Stimulated activated CD4-positive, alpha-beta T cell treated with anti-CD3 and anti-CD28 coated beads, Interleukin-15, amount 100 ng/mL, for 24 hours (primary cell): ENCODE results near the gene ANKRD40.

Experiments used
- DNase-seq: peaks from one replicate; pipeline ENCODE4 v3.0.0-alpha.2; 2020

Gene ANKRD40

DNA sequence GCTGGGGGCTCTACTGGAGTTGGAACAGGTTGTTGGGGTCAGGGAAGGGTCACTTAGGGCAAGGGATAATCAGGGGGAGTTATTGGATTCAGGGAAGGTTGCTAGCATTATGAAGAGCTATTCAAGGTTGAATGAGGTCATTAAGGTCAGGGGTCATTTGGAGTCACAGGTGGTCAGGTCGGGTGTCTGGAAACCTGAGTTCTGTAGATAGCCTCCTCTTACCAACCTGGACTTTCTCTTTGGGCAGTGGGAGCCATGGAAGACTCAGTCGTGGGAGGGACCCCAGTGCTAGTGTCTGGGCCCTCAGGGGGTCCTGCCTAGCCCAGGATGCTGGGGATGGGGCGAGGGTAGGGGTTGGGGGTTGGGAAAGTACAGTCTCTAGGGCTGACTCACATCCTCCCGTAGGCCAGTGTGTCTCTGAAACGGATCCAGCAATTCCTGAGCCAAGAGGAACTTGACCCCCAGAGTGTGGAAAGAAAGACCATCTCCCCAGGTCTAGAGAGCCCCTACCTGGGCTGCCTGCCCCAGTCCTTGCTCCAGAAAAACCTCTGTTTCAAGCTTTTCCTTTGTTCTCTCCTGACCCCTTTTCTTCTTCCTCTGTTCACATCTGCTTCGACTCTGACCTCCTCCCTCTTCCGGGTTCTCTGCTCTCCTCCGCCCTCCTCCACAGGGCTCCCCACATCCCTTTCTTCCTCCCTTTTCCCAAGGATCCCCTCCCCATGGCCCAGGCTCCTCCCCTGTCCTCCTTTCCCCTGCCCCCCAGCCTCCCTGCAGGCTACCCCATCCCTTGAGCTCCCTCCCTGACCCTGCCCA, 39.5 kb downstream of the ANKRD40 start:
- no peak for DNase-seq

DNA sequence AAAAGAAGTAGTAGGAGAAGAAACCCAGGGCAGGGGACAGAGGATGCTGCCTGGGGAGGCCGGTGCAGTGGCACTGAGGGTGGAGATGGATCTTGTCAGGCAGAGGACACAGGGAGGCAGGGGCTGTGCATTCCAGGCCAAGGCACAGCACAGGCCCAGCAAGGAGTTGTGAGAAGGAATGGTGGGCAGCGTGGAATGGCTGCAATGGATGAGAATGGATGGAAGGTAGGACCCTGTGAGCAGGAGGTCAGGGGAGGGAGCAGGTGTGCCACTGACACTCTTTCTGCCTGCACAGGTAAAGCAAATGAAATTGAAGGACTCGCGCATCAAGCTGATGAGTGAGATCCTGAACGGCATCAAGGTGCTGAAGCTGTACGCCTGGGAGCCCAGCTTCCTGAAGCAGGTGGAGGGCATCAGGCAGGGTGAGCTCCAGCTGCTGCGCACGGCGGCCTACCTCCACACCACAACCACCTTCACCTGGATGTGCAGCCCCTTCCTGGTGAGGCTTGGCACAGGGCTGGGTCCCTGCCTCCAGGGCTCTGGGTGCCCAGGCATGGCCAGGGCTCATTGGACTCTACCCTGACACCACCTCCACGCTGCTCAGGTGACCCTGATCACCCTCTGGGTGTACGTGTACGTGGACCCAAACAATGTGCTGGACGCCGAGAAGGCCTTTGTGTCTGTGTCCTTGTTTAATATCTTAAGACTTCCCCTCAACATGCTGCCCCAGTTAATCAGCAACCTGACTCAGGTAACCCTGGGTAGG, 40.3 kb downstream of the ANKRD40 start:
- no peak for DNase-seq

DNA sequence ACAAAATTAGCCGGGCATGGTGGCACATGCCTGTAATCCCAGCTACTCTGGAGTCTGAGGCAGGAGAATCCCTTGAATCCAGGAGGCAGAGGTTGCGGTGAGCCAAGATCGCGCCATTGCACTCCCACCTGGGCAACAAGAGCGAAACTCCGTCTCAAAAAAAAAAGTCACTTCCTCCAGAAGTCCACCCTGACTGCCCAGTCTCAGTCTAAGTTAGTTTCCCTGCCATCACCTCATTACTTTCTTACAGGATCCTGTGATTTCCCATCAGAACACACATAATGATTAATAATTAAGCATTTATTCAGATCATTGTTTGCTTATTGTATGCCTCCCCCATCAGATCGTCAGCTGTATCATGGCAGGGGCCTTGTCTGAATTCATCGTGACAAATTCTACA, 41.4 kb downstream of the ANKRD40 start:
- DNase-seq, result no peak

DNA sequence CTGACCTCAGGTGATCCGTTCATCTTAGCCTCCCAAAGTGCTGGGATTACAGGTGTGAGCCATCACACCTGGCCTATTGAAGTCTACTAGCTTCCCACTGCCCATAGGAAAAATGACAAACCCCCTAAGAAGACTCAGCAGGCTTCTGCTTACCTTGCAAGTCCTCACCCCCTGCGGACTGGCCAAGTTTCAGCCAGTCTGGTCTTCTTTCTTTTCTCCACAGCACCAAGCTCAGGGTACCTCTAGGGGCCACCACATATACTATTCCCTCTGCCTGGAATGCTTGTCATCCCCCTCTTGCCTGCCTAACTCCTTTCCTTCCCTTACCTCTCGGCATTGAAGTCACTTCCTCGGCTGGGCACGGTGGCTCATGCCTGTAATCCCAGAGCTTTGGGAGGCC, 41.9 kb downstream of the ANKRD40 start:
- no peak for DNase-seq

DNA sequence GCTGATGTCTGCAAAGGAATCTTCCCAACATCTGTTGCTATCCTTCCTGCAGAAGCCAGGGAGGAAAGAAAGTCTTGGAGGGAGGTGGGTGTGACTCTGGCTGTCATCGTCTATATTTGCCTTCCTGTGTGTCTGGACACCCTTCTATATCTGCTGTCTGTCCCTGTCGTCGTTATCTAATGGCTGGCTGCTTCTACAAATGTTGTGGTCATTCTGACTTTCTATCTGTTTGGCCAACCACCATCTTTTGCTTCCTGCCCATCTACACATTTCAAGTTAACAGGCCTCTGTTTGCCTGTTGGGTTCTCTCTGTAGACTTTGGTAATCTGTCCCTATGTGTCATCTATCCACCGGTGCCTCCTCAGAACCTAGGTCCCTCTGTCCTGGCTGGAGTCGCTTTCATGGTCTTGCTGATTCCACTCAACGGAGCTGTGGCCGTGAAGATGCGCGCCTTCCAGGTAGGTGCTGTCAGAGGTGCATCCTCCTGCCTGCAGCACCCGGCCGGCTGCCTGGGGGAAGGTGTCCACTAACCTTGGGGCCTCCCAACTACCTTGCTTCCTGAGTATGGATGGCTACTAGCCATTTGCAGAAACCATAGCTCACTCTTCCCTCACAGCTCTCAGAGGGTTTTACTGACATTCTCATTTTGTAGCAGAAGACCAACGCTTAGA, 42.8 kb downstream of the ANKRD40 start:
- no peak for DNase-seq

DNA sequence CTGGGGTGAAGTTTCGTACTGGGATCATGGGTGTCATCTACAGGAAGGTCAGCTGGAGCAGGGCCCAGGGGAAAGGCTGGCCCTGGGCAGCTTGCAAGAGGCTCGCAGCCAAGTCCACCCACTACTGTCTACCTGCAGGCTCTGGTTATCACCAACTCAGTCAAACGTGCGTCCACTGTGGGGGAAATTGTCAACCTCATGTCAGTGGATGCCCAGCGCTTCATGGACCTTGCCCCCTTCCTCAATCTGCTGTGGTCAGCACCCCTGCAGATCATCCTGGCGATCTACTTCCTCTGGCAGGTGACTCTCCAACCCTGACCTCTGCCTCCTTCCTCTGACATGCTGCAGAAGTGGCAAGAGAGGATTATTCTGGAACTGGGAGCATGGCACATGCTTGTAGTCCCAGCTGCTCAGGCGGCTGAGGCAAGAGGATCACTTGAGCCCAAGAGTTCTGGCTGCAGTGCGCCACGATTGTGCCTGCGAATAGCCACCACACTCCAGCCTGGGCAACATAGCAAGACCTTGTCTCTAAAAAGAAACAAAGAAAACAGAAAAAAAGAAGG, 43.8 kb downstream of the ANKRD40 start:
- no peak for DNase-seq

DNA sequence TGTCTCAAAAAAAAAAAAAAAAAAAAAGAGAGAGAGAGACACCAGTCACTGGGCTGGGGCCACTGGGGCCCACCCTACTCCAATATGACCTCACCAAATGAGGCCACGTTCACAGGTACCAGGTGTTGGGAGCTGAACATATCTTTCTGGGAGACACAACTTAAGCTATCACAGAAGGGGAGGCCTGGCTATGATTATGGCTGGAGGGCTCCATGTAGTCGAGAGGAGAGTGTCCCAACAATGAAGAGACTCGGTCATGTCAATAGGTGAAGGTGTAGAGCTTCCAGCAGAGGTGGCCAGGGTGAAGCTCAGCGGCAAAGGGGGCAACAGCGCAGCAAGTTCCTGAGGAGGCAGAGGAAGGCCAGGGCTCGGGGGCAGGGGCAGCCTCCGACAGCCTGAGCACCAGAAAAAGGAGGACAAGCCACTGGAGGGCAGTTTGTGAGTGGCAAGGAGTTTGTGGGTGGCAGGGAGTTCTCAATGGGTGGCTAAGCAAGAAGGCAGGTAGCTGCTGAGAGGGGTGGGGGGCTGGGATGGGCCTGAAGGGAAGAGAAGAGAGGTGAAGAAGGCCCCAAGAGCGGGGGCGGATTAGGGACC, 45.0 kb downstream of the ANKRD40 start:
- DNase-seq, result no peak

DNA sequence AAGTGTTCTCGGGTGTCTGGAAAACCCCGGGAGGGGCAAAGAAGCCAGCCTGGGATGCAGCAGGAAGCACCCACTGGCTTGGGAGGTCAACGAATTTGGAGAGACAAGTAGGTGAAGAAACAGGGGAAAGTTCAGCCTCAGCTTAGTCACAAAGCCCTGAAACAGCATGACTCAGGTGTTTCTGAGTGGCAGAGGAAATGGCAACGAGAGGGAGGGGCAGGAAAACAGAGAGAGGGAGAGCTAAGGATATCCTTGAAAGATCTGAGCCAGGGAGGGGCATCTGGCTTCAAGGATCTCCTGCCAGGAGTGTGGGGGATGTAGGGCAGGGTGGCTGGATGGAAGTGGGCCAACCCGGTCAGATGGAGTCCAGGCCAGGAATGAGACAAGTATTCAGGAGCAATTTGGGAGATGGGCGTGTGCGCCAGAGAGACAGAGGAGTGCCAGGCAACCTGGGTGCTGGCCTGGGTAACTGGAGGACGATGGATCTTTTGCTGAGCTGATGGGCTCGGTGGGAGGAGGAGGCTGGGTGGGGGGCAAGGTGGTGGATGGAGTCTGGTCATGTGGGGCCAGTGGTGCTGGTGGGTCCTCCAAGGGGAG, 45.8 kb downstream of the ANKRD40 start:
- peak; percentile 54 for DNase-seq

DNA sequence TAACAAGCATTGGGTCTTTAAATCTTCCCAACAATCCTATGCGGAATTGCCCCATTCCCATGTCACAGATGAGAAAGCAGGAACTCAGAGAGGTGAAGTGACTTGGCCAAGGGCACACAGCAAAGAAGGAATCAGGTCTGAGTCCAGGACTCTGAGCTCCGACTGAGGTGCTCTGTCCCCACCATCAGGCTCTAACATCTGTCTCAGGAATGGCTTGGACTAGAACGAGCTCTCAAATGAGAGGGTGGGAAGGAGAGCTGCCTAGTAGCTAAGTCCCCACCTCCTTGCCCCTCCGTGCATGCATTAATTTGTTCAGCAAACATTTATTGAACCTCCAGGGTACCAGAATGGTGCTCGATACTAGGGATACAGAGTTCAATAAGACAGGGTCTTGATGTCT, 46.4 kb downstream of the ANKRD40 start:
- no peak for DNase-seq

DNA sequence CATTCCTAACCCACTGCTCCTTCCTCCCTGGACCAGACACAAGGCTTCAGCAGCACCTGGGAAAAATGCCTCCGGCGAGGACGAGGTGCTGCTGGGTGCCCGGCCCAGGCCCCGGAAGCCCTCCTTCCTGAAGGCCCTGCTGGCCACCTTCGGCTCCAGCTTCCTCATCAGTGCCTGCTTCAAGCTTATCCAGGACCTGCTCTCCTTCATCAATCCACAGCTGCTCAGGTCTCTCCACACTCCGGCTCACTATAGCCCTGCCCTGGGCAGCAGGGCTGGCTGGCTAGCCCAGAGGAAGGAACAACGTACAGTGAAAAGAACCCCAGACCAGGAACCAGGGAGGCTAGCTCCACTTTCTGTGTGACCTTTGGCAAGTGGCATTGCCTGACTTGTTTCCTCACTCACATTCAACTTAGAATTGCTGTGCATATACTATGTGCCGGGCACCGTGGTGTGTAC, 46.8 kb downstream of the ANKRD40 start:
- no peak for DNase-seq

DNA sequence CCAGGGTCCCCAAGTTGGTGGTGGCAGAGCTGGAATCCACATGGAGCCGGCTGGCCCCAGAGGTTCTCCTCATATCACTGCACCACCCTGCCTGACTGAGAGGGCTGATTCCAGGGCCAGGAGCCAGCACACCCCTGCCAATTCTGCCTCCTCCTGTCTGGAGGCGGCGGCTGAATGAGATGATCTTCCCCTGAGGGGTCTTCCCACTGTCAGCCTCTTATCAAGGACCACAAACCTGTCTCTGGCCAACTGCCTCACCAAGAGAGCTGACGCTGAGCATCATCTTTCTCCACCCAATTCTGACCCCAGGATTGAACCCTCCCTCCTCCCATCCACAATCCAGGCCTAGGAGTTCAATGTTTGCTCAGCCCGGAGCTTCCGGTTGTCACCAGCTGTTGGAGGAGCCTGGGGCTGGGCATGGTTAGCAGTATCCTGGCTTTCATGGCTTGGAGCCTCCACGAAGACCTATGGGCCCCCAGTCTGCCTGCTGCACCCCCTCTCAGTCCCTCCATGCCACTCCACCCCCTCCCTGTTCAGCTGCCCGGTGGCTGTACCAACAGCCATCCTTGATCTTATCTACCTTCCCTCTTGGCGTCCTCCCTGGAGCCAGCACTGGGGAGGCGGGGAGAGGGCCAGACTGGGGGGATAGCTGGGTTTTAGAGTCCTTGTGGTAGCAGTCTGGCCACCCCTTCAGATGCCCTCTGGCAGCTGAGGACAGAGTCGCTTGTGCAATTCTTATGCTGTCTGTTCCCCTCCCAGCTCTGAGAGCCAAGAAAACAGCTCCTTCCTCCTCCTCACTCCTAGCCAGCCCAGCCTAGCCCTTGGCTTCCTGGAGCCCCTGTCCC, 47.5 kb downstream of the ANKRD40 start:
- no peak for DNase-seq

DNA sequence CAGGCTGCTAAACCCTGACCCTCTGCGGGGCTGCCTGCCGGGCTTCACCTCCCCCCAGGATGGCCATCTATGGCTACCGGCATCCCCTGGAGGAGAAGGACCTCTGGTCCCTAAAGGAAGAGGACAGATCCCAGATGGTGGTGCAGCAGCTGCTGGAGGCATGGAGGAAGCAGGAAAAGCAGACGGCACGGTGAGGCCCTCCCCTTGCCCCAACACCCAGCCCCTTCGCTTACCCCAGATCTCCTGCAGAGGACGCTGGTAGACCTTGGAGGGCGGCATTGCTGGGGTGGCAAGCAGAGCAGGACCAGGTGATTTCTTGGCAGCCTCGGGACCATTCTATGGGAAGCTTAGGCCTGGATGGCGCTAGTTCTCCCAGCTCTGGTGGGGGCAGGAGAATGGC, 48.5 kb downstream of the ANKRD40 start:
- DNase-seq, result no peak

DNA sequence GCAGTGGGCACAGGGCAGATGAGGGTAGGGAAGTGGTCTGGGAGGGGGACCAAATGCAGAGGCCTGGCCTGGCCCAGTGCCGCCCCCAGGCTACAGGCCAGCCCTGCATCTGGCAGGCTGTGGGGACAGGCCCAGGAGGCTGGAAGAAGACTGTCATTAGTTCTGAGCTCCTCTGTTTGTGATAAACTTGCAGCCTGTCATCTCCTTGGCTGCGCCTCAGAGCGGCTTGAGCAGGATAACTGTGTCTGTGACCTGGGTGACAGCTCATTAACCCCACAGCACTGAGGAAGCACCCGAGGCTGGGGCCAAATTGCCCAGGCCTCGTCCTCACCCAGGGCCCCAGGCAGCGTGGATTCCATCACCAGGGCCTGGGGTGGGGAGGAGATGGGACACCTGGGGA, 49.1 kb downstream of the ANKRD40 start:
- DNase-seq, result no peak

DNA sequence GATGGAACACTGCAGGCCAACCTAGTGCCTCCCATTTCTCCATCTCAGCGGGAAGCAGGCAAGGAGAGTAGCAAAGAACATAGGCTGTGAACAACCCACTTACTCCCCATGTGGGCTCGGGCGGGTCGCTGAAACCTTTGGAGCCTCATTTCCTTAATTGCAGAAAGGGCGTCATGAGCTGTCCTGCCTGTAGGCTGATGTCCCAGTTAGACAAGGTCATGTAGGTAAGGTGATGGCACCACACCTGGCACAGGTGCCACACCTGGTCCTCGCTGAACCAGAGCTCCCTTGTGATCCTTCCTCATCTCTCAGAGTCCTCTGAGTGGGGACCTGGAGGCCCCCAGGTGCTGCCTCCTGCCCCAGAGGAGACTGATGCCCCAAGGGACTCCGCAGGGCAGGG, 50.1 kb downstream of the ANKRD40 start:
- no peak for DNase-seq

DNA sequence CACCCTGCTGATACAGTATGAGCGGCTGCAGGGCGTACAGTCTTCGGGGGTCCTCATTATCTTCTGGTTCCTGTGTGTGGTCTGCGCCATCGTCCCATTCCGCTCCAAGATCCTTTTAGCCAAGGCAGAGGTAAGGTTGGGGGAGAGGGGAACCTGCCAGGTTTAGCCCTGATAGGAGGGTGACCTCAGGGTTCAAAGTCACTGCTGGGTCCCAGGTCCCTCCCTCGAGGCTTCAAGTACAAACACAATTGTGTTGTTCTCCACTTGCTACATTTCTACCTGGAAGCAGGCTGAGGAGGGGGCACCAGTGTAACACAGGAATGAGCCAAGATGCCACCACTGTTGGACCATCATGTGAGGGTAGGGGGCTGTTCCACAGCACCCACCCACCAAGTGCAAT, 50.7 kb downstream of the ANKRD40 start:
- DNase-seq, result no peak

DNA sequence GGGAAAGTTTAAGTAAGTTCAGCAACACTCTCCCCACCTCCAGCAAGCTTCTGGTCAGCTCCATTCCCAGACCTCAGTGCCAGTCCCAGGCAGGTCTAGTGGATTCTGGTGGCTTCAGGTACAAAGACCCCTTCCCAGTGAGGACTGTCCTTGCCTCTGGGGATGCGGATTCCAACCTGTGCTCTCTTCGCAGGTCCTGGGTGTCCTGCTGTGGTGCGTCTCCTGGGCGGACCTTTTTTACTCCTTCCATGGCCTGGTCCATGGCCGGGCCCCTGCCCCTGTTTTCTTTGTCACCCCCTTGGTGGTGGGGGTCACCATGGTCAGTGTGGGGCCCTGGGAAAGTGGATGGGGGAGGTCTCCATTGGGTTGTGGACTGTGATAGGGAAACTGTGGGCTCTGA, 51.2 kb downstream of the ANKRD40 start:
- DNase-seq, result no peak

DNA sequence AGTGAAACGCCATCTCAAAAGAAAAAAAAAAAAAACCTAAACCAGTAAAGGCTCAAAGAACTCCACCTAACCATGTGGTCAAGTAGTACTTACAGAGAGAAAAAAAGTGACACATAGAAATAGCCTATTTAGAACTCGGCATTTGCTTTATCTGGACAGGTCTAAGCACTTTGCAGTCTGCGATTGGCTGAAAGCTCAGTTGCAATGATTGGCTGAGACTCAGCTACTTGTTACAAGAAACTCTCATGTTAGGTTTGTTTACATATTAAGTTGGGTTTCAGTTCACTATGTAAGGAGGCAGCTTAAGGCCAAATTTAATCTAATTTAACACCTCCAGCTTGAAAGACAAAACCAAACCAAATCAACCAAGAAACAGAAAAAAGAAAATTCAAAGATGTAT, 54.0 kb downstream of the ANKRD40 start:
- no peak for DNase-seq

DNA sequence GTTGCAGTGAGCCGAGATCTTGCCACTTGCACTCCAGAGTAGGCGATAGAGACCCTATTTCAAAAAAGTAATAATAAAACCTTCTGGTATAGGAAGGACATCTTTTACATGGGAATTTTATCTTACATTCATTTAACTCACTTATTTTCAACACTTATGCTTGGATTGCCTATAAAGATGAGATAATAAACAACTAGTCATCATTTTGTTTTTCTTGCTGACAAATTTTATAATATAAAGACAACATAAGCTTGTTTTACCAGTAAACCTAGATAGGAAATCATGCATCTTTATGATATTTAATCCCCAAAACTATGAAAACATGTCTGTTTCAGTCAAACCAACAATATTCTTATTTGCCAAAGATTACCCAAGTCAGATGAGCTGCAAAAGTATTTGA, 56.1 kb downstream of the ANKRD40 start:
- DNase-seq, result no peak

DNA sequence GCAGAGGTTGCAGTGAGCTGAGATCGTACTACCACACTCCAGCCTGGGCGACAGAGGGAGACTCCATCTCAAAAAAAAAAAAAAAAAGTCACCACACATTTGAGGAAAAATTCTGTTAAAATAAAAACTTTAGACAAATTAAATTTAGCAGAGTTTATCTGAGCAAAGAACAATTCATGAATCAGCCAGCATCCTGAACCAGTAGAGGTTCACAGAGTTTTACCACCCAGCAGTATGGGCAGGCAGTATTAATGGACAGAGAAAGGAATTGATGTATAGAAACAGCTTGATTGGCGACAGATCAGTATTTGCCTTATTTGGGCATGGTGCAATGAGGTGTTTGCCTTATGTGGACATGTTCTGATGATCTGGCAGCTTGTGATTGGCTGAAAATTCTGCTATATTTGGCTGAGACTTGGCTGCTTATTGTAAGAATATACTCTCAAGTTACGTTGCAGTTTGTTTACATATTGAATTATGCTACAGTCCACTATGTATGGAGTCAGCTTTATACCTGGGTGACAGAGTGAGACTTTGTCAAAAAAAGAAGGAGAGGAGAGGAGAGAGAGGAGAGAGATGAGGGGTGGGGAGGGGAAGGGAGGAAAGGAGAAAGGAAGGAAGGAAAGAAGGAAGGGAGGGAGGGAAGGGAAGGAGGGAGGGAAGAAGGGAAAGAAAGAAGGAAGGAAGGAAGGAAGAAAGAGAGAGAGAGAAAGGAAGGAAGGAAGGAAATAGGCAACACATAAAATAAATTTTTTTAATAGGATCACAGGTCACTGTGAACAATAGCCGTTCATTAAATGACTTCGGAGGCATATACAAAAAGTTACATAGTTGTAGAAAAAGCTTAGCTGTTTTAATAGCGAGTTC, 58.4 kb downstream of the ANKRD40 start:
- DNase-seq, result no peak

DNA sequence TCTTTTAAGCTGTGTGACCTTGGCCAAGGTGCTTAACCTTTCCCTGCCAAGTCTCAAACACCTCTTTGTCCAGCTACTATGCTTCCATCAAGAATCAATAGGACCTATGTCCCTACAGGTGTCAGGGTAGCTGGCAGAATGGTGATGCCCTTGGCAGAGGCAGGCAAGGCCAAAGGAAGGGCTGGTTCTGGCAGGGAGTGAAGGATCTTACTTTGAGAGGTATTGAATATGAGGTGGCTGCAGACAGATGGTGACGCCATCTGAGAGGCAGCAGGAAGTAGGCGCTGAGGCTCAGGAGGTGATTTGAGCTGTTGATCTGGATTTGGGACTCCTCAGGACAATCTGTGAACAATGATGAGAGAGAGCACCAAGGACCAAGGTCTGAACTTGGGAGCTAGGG, 60.5 kb downstream of the ANKRD40 start:
- DNase-seq, result no peak
